Activated naive CD4-positive, alpha-beta T cell treated with anti-CD3 and anti-CD28 coated beads, Interleukin-2, amount 50 U/mL, for 24 hours (primary cell): ENCODE data around the gene SETBP1.

Experiments used
- H3K27ac Mint-ChIP-seq: one replicate; pipeline ENCODE4 v1.8.0; 2021; ENCODE audit warnings: mild to moderate bottlenecking, mixed read lengths
- H3K27me3 Mint-ChIP-seq: one replicate; pipeline ENCODE4 v1.8.0; 2021; ENCODE audit warnings: mixed read lengths
- H3K36me3 Mint-ChIP-seq: one replicate; pipeline ENCODE4 v1.8.0; 2021; ENCODE audit warnings: mixed read lengths
- H3K4me1 Mint-ChIP-seq: one replicate; pipeline ENCODE4 v1.8.0; 2021; ENCODE audit warnings: mixed read lengths
- H3K4me3 Mint-ChIP-seq: one replicate; pipeline ENCODE4 v1.8.0; 2021; ENCODE audit warnings: mild to moderate bottlenecking, mixed read lengths
- H3K9me3 Mint-ChIP-seq: one replicate; pipeline ENCODE4 v1.8.0; 2021; ENCODE audit warnings: mixed read lengths

The SETBP1 gene

DNA sequence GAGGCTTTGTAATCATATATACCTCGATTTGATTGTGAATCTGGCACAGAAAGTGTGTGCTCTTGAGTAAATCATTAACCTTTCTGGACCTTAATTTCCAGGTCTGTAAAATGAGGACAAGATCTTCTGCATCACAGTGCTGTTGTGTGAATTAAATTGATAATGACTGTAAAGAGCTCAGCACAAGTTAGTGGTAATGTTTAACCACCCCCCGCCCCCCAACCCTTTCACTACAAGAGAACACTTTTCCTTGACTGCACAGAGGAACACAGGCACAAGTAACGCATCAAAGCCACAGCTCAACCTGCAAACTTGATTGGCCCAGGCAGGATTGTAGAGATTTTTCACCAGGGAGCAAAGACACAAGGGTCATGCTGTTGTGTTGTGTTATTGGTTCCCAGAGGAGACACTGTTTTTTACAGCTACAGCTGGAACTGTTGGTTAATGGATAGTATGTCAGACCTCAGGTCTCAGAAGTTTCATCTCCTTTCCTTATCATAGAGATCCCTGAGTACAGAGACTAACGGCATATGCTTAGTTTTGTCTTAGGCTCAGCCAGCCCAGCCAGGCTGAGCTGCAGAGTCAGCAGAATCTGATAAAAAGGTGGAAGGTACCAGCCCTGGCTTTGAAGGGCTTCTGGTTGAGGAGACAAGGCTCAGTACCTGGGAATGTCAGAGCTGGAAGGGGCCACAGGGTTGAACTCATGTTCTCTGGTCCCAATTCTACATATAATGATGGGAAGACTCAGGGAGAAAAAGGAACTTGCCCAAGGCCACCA lies 10.6 kb downstream of the SETBP1 start:
- no peak overlapping the region for H3K27ac Mint-ChIP-seq
- H3K4me1 Mint-ChIP-seq = no peaks in the 10 kb centered on the region
- peaks cover 9% of the 10 kb centered on the region for H3K27me3 Mint-ChIP-seq
- H3K9me3 Mint-ChIP-seq = no peaks in the 10 kb centered on the region
- peaks cover 2% of the 10 kb centered on the region for H3K36me3 Mint-ChIP-seq
- no peak overlapping the region for H3K4me3 Mint-ChIP-seq

DNA sequence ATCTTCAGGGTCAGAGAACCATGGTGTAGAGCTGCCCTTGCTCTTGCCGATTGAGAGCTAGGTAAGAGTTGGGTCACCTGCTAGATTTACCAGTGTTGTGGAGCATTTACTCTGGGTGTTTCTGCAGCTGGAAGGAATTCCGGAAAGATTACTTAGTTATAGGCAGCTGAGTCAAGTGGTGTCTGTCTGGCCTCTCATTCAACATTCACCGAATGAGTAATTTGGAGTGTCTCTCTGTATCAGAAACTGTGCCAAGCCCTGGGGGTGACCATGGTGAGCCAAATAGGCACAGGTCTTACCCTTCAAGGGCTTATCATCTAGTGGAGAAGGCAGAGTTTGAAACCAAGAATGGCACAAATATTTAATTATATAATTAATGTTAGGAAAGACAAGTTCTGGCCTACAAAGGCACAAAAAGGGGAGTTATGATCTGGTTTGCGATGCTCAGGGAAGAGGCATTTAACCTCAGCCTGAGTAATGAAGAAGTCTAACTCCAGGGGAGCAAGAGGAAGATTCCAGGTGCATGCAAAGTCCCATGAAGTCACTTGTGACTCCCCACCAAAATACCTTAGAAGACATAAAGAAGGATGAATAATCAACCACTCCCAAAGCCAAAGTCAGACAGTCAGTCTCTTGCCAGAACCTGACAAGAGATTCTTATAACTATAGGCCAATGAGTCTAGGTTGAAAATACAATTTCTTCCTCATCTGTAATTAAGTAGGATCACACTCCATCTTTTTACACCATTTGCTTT lies 12.5 kb downstream of the SETBP1 start:
- Mint-ChIP-seq H3K27ac (no peak overlapping the region), H3K4me3 (no peak overlapping the region), H3K4me1 (peaks cover under 1% of the 10 kb centered on the region), H3K27me3 (peaks cover 7% of the 10 kb centered on the region), H3K9me3 (no peaks in the 10 kb centered on the region), H3K36me3 (peaks cover 2% of the 10 kb centered on the region)

DNA sequence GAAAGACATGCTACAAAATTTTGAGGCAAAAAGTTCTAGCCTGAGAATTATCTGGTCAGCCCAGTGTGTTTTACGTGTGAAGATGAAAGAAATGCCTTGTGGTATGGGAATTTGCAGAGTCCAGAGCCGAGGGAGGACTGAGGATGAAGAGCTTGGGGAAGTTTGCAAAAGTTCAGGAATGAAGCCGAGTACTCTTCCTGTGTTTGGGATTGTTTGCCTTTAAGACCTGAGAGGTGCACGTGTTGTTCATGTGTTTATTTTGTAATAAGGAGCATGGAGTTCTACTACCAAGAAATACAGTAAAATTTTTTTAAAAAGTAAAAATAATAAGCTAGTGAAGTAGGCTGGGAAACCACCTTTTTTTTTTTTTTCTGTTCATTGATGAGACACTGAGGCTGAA lies 14.8 kb downstream of the SETBP1 start:
- Mint-ChIP-seq H3K27ac (no peak overlapping the region), H3K4me1 (peaks cover 4% of the 10 kb centered on the region), H3K9me3 (no peaks in the 10 kb centered on the region), H3K4me3 (no peak overlapping the region), H3K36me3 (peaks cover 2% of the 10 kb centered on the region), H3K27me3 (peaks cover 4% of the 10 kb centered on the region)

DNA sequence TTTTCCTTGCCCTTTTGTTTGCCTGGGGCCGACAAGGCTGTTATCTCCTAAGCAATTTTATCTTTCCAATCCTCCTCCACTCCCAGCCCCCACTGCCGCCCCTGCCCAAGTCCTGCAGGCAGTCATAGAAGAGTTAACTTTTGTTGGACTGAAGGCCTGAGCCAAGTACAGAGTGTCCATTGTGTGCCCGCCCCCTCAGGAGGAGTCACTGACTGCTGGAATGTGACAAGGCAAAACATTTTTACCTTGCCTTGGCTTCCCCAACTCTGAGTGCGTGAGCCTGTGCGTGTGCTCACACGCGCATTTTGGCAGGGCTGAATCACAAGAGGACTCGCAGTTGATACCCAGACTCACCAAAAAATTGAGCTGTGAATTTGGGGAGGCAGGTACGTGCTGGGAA lies 16.2 kb downstream of the SETBP1 start:
- peaks cover 2% of the 10 kb centered on the region for H3K36me3 Mint-ChIP-seq
- H3K27ac Mint-ChIP-seq = no peak overlapping the region
- peaks cover 4% of the 10 kb centered on the region for H3K27me3 Mint-ChIP-seq
- no peak overlapping the region for H3K4me3 Mint-ChIP-seq
- H3K4me1 Mint-ChIP-seq = peaks cover 4% of the 10 kb centered on the region
- H3K9me3 Mint-ChIP-seq = no peaks in the 10 kb centered on the region

DNA sequence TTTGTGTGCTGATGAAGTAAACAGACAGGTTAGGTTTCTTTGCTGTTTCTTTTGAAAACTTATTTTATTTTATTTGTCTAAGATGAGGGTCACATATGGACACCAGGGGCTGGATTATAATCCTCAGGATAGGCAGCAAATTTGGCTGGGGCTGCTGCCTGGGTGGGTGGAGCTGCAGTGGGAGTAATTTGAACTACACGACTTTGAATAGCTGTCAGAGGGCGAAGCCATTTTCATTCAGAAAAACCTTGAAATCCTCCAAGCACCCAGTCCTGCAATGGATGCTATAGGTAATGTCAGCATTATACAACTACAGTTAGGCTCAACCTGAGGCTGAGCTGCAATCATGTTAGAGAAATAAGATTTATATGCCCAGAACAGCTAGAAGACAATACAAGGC lies 16.6 kb downstream of the SETBP1 start:
- no peak overlapping the region for H3K27ac Mint-ChIP-seq
- no peaks in the 10 kb centered on the region for H3K9me3 Mint-ChIP-seq
- no peak overlapping the region for H3K4me3 Mint-ChIP-seq
- H3K36me3 Mint-ChIP-seq = peaks cover 2% of the 10 kb centered on the region
- peaks cover 4% of the 10 kb centered on the region for H3K27me3 Mint-ChIP-seq
- peaks cover 4% of the 10 kb centered on the region for H3K4me1 Mint-ChIP-seq

DNA sequence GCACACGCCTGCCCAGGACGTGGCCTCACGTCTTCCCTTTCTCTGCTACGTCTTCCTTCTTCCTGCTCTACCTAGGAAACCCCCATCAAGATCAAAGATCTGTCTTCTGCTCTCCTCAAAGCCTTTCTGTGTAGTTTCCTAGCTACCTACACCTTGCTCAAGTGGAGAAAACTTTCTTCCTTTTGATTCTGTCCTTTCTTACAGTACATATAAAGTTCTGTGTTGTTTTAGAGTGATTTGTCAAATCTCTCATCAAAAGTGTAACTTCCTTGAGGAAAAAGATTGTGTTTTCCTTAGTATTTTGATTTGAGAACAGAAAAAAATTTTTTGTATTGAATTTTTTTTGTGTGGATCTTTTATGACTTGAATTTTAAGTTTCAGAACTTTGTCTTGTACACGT lies 17.8 kb downstream of the SETBP1 start:
- H3K4me3 Mint-ChIP-seq = no peak overlapping the region
- peaks cover 2% of the 10 kb centered on the region for H3K36me3 Mint-ChIP-seq
- H3K27ac Mint-ChIP-seq = no peak overlapping the region
- H3K9me3 Mint-ChIP-seq = no peaks in the 10 kb centered on the region
- peaks cover 4% of the 10 kb centered on the region for H3K4me1 Mint-ChIP-seq
- no peaks in the 10 kb centered on the region for H3K27me3 Mint-ChIP-seq

DNA sequence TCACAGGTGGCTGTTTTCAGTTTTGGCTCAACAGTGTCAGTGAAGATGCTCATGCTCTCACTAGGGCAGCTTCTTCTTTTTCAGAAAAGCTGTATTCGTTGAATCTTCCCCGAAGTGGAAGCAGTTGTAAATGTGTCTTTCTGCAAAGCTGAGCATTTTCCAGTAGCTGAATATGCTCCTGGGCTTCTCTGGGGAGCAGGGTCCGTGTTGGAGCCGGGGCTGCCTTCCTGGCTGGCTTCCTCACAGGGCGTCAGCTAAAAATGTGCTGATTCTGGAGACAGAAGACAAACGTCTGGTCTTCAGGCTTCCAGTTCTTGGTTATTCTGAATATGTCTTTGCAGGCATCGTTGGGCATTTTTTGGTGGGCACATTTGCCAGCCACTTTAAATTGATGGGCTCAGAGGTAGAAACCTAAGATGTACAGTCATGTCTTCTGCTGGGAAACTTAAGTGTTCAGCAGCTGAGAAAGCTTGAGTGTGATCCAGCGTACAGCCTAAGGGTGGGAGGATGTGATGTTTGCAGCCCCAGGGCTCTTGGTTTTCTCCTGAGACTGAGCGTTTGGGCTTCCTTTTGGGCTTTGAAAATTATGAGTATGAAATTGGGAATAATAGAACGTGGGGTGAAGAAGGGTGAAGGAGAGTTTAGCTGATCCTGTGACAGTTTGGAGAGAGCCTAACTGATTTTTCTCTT lies 19.0 kb downstream of the SETBP1 start:
- Mint-ChIP-seq H3K4me3 (no peak overlapping the region), H3K4me1 (peaks cover 4% of the 10 kb centered on the region), H3K9me3 (no peaks in the 10 kb centered on the region), H3K36me3 (peaks cover 2% of the 10 kb centered on the region), H3K27me3 (no peaks in the 10 kb centered on the region), H3K27ac (no peak overlapping the region)

DNA sequence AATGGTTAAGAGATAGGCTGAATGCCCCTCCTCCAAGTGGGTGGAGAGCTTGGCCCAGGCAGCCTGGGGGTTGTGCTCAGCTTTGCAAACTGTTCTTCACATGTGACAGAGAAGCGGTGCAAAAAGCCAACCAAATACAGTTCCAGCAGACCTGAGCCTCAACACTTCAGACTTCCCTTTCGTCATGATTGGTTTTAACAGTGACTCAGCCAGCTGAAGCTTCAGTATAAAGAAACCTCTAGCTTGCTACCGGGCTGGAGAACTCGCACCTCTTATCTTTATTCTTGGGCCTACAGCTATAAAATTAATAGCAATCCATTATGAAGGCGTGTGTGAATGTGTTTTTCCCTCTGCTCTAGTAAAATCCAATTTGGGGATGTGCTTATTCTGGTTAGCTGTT lies 20.0 kb downstream of the SETBP1 start:
- peaks cover 4% of the 10 kb centered on the region for H3K4me1 Mint-ChIP-seq
- no peak overlapping the region for H3K4me3 Mint-ChIP-seq
- H3K27ac Mint-ChIP-seq = no peak overlapping the region
- H3K9me3 Mint-ChIP-seq = no peaks in the 10 kb centered on the region
- H3K27me3 Mint-ChIP-seq = no peaks in the 10 kb centered on the region
- no peaks in the 10 kb centered on the region for H3K36me3 Mint-ChIP-seq

DNA sequence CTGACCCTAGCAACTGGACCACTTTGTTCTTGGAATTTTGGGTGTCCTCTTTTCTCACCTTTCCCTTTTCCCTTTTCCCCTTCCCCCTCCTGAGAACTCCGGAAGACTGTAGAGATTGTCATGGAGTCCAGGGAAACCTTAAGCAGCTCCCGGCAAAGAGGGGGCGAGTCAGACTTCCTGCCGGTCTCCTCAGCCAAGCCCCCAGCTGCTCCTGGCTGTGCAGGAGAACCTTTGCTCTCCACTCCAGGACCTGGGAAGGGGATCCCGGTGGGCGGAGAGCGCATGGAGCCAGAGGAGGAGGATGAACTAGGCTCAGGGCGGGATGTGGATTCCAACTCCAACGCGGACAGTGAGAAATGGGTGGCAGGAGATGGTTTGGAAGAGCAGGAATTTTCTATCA lies 20.5 kb downstream of the SETBP1 start:
- Mint-ChIP-seq H3K36me3 (no peaks in the 10 kb centered on the region), H3K27ac (no peak overlapping the region), H3K27me3 (no peaks in the 10 kb centered on the region), H3K4me3 (no peak overlapping the region), H3K9me3 (no peaks in the 10 kb centered on the region), H3K4me1 (peaks cover 4% of the 10 kb centered on the region)

DNA sequence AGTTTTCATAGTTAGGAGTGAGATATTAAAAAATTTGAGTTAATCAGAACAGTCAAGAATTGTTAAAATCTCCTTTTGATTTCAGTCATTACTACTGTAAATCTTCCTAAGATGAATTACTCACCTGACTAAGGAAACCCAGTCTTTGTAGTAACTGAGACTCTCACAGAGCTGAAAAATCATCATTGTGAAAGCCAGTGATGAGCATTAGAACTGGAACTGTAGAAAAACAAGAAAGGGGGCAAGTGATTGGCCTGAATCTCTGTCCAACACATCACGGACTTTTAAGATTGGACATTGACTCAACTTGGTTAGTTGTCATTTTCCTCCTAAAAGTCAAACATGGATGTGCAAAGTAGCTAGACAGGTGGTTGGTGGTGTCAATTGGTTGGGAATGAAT lies 21.9 kb downstream of the SETBP1 start:
- no peak overlapping the region for H3K27ac Mint-ChIP-seq
- H3K4me1 Mint-ChIP-seq = peaks cover 4% of the 10 kb centered on the region
- no peaks in the 10 kb centered on the region for H3K27me3 Mint-ChIP-seq
- H3K4me3 Mint-ChIP-seq = no peak overlapping the region
- no peaks in the 10 kb centered on the region for H3K9me3 Mint-ChIP-seq
- H3K36me3 Mint-ChIP-seq = no peaks in the 10 kb centered on the region

DNA sequence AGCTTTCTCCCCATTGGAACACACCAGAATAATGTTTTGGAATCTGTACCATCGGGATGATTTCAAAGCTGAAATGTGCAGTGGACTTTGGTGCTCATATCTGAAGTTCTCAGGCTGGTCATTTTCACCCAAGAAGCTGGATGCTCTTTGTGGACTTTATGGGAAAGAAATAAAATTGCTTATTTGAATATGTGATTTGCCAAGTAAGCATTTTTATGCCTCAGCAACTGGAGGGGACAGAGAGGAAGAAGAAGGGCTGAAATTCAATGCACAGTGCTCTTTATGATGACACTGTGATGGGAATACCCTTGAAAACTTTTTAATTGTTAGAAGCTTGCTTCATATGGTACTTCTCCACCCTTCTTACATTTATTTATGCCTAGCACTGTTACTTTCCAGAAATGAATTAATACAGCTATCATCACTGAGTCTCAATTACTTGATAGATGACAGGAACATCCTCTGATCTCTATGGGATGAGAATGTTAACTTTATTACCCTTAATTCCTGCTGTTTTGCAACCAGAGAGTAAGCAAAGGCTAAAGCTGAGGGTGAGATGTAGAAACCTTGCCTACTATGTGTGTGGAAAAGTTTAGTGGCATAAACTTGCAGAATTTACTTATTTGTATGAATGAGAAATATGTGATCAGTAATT lies 23.6 kb downstream of the SETBP1 start:
- H3K4me3 Mint-ChIP-seq = no peak overlapping the region
- no peaks in the 10 kb centered on the region for H3K36me3 Mint-ChIP-seq
- no peaks in the 10 kb centered on the region for H3K9me3 Mint-ChIP-seq
- no peaks in the 10 kb centered on the region for H3K4me1 Mint-ChIP-seq
- H3K27ac Mint-ChIP-seq = no peak overlapping the region
- peaks cover 3% of the 10 kb centered on the region for H3K27me3 Mint-ChIP-seq

DNA sequence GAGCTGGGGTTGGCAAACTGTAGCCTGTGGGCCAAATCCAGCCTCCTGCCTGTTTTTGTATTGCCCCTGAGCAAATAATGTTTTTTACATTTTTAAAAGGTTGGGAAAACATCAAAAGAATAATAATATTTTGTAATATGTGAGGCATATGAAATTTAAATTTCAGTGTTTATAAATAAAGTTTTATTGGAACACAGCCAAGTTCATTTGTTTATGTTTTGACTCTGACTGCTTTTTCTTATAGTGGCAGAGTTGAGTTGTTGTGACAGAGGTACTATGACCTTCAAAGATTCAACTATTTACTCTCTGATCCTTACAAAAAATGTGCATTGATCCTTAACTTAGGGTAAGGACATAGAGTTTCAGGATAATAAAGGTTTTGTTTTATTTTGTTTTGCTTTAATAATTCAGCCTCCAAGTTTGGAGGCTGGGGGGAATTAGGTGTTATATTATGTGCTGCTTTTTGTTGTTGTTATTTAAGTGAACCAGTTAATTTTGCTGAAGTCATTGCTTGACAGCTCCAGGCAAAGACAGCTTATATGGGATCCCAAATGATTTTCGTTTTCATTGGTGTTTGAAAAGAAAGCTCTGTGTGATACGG lies 24.5 kb downstream of the SETBP1 start:
- Mint-ChIP-seq H3K36me3 (no peaks in the 10 kb centered on the region), H3K27ac (no peak overlapping the region), H3K4me1 (no peaks in the 10 kb centered on the region), H3K27me3 (peaks cover 3% of the 10 kb centered on the region), H3K9me3 (no peaks in the 10 kb centered on the region), H3K4me3 (no peak overlapping the region)

DNA sequence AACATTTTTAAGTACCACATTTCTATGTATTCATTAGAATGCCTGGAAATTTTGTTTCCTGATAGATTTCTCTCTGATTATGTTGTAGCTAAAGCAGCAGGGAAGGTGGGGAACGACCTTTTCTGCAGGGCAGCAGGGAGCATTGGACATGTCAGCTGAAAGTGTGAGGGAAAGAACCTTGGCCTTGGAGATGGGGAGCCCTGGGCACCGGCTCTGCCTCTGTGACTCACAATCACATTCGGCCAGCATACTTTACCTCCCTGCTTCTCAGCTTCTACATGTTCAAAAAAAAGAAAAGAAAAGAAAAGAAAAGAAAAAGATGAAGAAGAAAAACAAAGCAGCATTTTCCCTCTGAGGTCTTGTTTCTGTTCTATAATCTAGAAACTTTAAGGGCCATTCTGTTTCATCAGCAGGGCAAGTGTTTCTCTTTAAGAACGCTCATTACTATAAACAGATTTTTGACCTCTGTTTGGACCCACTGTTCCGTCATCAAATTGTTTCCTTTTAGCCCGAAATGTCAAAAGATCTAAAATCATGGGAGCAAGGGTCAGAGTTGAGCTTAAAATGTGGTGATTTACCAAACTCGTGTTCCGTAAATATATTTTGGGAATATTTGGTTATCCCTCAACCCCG lies 27.9 kb downstream of the SETBP1 start:
- H3K27me3 Mint-ChIP-seq = peaks cover 4% of the 10 kb centered on the region
- peaks cover 6% of the 10 kb centered on the region for H3K4me1 Mint-ChIP-seq
- H3K4me3 Mint-ChIP-seq = no peak overlapping the region
- H3K36me3 Mint-ChIP-seq = no peaks in the 10 kb centered on the region
- H3K27ac Mint-ChIP-seq = no peak overlapping the region
- no peaks in the 10 kb centered on the region for H3K9me3 Mint-ChIP-seq

DNA sequence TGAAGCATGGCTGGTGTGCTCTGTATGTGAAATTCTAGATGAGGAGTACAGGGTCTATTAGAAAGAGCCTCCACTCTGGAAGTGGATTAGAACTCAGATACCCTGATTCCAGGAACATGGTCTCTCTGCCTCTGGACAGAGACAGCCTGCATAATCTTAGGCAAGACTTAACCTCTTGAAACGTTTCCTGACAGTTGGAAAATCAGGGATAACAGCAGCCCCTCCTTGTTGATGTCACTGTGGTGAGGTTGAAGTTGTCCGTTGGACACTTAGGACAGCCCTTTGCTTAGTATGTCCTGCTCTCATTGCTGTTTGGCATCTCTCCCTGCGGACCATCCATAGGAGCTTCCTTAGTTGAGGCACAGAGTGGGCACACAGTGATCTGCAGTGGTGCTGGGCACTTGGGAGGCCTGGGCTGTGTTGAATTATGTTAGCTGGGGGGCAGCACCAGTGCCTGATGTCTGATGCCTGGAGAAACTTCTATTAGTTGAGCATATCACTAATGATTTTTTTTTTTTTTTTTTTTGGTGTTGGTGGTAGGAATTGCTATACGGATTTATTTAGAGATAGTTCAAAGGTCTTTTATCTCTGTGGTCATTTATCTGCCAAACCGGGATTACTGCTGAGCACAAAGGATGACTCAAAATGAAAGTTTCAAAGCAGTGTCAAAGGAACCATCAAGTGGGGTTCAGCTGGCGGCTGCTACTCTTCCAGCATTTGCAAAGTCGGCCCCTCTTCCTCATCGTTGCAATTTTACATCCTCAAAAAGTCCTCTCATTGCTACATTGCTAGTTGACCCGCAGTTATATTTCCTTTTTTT lies 28.8 kb downstream of the SETBP1 start:
- no peaks in the 10 kb centered on the region for H3K36me3 Mint-ChIP-seq
- peaks cover 6% of the 10 kb centered on the region for H3K4me1 Mint-ChIP-seq
- H3K27me3 Mint-ChIP-seq = peaks cover 4% of the 10 kb centered on the region
- H3K9me3 Mint-ChIP-seq = no peaks in the 10 kb centered on the region
- H3K27ac Mint-ChIP-seq = peak overlapping the region; percentile 18
- no peak overlapping the region for H3K4me3 Mint-ChIP-seq
